IPS-18c (cell line): ENCODE data around the gene UBXN1.
"Not testable (repeated sequence)": the region's sequence is repeated elsewhere in the genome, so short reads cannot be mapped to it uniquely, and the experiment has no call there.

Experiments used
- H3K4me3 ChIP-seq: 2 replicates; pipeline ENCODE4 v1.7.0; 2013; ENCODE audit warnings: low read depth, mild to moderate bottlenecking, low read length, moderate library complexity; ENCODE audit not compliant: insufficient read depth
- H3K9me3 ChIP-seq: one replicate; pipeline ENCODE4 v1.6.1; 2013; ENCODE audit warnings: mild to moderate bottlenecking, low read length, moderate library complexity; ENCODE audit not compliant: control insufficient read depth, insufficient read depth

The UBXN1 gene

DNA sequence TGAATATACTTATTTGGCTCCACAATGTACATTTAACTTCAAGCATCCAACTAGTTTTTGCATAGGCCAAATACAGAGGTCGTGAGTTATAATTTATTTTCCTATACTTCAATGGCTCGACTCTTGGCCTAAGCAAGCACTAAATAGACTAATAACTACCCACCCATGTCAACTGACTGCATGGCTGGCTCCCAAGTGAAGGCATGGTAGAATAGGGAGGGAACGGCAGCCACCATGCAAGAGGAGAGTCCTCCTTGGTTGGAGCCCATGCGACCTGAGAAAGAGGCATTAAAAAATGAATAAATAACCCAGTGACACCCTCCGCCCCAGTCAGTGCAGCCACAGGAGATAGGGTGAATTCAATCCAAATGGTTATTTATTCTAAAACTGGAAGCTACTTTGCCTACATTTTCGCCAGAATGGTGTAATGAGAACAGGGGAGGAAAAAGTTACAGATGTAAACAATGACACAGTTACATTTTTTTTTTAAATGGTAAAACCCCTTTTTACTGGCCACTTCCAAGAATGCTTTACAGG is 33.5 kb upstream of the UBXN1 start:
- Histone ChIP-seq H3K4me3 (no peak overlapping the region), H3K9me3 (no peaks in the 10 kb centered on the region)

DNA sequence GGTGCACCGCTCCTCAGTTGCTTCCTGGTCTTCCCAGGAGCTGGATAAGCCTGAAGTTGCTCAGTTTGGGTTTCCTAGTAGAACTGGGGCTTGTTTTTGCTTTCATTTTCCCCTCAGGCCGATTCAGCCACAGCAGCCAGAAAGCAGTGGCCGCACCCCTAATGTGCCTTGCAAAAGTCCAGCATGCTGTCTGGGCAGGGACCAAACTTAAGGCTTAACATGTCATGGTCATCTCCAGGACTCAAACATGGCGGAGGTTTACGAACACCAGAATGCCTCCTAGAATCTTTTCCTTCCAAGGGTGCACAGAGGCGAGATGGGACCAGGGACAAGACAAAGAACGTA is 31.1 kb upstream of the UBXN1 start:
- no peaks in the 10 kb centered on the region for H3K9me3 ChIP-seq
- H3K4me3 ChIP-seq = peak overlapping the region; percentile 81

DNA sequence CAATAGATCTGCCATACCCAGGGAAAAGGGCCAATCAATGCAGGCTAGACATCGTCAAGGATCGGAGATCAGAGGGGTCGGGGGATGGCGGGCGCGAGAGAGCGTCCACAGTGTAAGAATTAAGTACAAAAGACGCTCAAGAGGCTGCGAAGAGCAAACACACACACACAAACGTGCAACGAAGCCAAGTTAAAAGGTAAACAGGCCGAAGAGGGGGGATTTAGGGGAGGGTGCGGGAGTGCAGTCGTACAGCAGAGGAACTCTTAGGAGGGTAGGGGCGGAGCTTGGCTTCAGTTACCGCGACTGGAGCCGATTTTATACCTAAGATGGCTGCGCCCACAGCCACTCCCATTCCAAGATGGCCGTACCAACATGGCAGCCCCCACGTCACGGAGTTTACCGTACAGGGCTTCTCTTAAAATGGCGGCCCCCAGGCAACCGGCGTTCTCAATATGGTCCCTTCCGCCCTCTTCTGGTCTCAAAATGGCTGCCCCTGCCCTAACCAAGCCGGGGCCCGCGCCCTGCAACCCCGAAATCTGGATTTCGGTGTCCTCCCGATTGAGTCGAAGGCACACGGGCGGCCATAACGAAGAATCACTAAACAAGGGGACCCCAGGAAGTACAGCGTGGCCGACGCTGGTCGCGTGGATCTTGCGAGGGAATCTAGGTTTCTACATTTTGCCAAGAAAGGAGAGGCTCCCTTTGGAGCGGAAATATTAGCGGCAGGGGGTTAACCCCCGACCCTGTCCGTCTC is 30.6 kb upstream of the UBXN1 start:
- H3K4me3 ChIP-seq = peak overlapping the region; percentile 81
- H3K9me3 ChIP-seq = no peaks in the 10 kb centered on the region

DNA sequence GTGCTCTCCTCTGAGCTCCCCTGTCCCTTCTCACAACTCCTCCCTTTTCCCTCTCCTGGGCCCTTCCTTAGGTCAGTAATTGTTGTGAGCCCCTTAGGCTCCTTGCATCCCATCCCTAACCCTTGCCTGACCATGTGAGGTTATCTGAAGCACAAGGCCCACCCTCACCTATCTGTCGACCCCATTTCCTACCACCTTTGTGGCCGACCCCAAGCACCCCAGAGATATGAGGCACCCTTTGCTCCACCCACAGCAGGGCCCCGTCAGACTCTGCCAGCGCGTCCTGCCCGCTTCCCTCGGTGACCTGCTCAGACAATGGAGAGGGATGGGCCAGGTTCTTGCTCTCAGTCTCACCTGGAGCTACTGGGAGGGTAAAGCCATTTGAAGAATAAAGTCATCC is 29.9 kb upstream of the UBXN1 start:
- Histone ChIP-seq H3K4me3 (peak overlapping the region; percentile 81), H3K9me3 (no peaks in the 10 kb centered on the region)

DNA sequence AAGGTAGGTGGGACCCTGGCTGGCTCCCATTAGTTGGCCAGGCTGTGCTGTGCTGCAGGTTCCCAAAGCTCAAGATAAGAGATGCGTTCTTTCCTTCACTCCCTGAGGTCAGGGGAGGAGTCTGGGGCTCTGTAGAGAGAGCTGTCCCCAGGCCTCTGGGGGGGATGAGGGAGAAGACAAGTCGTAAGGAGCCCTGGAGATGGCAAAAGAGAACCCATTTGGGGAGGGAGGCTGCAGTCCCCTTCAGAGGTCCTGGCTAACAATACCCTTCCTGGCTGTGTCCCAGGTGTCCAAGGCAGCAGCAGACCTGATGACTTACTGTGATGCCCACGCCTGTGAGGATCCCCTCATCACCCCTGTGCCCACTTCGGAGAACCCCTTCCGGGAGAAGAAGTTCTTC is 29.5 kb upstream of the UBXN1 start:
- H3K4me3 ChIP-seq = peak overlapping the region; percentile 81; the same call in 1 of the 2 replicates
- no peaks in the 10 kb centered on the region for H3K9me3 ChIP-seq

DNA sequence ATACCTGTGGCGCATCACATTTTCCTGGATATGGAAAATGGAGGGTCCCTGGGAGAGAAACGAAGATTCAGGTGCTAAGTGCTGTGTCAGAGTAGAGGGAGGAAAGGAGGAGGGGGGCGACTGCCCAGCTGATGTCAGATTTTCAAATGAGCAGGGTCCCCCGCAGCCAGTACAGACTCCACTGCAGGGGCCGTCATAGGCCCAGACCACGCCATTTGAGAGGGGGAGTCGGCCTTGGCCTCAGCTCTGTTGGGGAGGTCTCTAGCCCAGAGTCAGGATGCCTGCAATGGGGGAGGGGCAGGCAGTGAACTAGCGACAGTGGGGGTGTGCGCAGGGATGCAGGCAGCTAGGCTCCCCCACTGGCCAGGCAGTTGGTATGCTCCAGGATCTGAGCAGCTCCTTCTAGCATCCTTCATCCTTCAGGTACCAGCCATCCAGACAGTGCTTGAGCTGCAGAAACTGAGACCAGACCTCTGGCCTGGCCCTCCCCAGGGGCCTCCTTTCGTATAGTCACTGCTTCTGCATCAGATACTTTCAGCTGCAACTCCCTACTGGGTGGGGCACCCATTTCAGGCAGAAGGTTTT is 28.5 kb upstream of the UBXN1 start, which contains the start of the genes BSCL2 and GNG3:
Gene BSCL2 (minus strand): TSS at position 148 of the 585 bp plus-strand sequence. CDS start 229 bp downstream, outside the sequence.
Gene GNG3 (plus strand): TSS at position 400 of the 585 bp plus-strand sequence. CDS start 620 bp downstream, outside the sequence.
- H3K4me3 ChIP-seq = peak within 1 kb of the TSS; percentile 63
- no peaks in the 10 kb centered on the region for H3K9me3 ChIP-seq

DNA sequence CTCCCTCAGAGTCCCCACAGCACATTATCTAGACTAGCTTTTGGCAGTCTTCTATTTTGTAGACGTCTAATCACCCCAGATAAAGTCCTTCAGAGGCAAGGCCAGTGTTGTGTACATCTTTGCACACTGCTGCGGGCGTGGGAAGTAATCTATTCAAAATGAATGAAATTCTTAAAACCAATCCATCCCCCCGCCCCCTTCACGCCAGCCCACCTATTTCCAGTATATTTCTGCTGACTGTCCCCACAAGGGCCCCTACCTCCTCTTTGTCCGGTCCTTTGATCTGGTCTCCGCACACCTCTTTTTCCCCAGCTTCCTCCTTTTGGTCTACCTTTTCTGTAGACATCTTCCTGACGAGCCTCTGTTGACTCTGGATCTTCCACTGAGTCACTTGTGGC is 28.0 kb upstream of the UBXN1 start:
- Histone ChIP-seq H3K9me3 (no peaks in the 10 kb centered on the region), H3K4me3 (peak overlapping the region; percentile 63)

DNA sequence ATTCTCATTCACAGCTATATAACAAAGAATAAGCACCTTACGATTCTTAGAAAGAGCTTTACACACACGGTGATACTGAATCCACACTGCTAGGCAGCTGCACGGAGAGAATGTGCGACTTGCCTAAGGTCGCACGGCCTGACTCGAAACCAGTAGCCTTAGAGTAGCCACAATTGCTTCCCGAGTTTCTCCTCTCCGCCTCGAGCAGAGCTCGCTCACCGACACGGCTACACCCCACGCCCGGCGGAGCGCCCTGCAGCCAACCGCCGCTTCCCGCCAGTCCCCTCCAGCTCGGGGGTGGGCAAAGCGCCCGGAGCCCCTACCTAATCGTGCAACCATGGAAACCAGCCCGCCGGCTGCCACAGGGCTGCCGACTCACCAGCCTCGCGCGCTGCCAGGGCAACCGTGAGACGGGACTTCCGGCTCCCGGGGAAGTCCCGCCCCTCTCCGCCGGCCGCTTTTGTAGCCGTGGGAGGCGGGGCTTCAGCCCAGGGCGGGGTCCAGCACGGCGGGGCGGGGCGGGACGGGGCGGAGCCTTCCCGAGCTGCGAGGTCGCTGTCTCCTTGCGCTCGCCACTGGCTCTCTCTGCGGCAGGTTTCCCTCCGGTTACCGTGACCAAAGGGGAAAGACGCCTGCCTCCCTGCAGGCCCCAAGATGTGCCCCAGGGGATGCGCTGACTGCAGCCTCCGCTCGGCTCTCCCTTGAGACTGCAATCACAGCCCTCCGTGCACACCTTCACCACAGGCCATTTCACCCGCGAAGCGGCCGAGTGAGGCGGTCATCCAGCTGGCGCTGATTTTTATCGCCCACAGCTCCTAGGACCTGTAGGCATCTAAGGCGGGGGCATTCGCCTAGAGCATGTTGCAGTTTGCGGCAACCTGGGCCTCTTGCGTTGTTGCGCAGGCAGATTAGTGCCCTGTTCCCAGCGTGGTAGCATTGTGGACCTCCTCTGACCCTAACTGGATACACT is 27.3 kb upstream of the UBXN1 start:
- no peaks in the 10 kb centered on the region for H3K9me3 ChIP-seq
- H3K4me3 ChIP-seq = peak overlapping the region; percentile 63

DNA sequence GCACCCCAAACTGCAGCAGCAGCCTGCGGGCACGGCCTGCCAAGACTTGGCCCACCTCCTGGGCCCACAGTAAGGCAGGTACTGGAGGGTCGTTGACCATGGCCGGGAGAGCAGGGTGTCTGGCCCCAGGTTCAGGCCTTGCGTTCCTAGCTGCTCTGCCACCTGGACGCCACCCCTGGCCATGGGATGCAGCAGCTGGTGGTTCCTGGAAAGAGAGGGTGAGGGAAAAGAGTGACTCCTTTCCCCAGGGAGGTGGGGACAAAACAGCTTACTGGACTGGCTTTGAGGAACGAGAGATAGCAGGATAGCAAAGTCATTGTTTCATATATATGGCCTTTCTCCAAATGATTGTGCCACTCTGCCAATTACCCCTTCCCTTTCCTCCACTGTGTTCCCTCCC is 26.5 kb upstream of the UBXN1 start:
- H3K9me3 ChIP-seq = no peaks in the 10 kb centered on the region

DNA sequence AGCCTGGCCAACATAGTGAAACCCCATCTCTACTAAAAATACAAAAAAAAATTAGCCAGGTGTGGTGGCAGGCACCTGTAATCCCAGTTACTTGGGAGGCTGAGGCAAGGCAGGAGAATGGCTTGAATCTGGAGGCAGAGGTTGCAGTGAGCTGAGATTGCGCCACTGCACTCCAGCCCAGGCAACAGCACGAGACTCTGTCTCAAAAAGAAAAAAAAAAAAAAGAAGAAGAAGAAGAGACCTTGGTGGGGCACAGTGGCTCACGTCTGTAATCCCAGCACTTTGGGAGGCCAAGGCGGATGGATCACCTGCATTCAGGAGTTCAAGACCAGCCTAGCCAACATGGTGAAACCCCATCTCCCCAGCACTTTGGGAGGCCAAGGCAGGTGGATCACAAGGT is 25.0 kb upstream of the UBXN1 start:
- H3K9me3 ChIP-seq, H3K4me3 ChIP-seq: not testable (repeated sequence)

More for the DNA sequence above, 26.5 kb upstream of the UBXN1 start:
- H3K4me3 ChIP-seq = peak overlapping the region; percentile 63

DNA sequence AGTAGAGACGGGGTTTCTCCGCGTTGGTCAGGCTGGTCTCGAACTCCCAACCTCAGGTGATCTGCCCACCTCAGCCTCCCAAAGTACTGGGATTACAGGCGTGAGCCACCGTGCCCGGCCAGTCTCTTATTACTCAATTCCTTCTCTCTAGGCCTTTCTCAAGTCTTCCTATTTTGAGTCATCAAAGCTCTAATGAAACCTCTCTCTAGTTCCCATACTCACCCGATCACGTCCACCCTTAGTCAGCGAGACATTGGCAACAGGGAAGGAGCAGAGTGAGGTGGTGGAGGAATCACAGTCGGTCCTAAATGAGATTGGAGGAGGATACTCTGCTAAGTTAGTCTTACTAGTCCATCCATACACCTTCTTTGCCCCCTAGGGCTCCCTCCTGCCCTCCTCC is 23.4 kb upstream of the UBXN1 start:
- H3K9me3 ChIP-seq = no peaks in the 10 kb centered on the region
- no peak overlapping the region for H3K4me3 ChIP-seq

DNA sequence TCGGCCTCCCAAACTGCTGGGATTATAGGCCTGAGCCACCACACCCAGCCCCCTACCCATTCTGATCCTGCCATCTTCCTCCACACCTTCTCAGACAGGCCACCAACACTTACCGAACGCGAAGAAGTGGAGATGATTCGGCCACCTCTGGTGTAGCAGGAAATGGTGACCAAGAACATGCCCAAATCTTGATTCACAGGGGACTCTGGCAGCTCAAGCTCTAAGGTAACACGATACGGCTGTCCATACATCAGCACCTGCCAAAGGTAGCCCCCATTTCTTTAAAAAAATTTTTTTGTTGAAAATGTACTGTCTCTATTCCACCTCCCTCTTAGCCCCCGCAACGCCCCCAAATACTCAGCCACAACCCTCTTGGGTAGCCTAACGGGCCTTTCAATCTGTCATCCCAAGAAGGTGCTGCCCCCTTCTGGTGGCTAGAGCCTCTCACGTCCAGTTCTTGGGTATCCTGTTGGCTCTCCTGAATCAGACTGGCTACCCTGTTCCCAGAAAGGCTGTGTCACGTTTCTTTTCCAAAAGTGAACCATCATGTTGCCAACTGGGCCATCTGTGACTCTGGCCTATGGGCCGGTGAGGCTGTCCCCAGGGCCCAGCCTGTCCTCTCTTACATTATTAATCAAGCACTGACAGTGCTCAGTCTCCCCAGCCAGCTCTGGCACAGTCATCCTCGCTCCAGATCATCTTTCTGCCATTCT is 15.7 kb upstream of the UBXN1 start:
- H3K9me3 ChIP-seq = peaks cover 2% of the 10 kb centered on the region
- no peak overlapping the region for H3K4me3 ChIP-seq

DNA sequence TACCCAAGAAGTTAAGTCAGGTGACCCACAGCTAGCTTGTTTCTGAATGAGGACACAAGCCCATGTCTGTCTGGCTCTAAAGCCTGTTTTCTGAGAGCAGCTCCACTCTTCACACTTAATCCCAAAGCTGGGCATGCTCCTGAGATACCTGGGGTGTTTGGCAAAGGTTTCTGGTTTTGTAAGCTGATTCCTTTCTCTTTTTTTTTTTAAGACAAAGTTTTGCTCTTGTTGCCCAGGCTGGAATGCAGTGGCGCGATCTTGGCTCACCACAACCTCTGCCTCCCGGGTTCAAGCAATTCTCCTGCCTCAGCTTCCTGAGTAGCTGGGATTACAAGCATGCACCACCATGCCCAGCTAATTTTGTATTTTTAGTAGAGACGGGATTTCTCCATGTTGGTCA is 14.8 kb upstream of the UBXN1 start:
- not testable (repeated sequence) for H3K4me3 ChIP-seq, H3K9me3 ChIP-seq

DNA sequence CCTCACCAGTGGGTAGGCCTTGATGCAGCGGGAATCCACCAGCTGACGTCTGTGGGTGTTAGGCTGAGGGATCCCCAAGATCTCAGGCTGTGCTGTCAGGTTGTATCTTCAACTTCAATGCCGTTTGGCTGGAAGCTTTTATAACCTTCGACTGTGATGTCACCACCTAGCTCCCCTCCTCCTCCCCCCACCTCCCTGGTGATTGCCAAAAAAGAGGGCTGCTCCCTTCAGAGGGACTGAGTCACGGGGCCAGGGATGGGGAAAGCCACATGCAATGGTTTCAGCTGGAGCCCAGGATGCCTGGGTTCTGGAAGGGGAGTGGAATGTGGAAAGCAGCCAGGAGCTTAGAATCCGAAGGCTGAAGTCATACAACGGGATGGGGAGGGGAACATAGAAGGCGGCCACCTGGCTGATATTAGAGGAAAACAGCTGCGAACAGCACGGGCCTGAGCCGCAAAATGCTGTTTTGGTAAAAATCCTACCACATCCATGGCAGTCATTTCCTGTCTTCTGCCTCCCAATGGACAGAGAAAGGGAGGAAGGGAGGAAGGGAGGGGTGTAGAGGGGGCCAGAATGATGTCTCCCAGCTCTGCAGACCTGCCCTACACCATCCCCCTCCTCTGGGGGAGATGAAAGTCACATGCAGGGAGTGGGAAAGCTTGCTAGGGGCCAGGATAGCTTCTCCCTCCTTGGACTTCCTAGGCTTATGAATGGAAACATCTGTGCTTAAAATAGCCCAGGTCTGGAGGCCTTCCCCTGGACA is 10.7 kb upstream of the UBXN1 start, which contains the start of gene LRRN4CL:
Gene LRRN4CL (minus strand): TSS at position 110 of the 763 bp plus-strand sequence. CDS start 1,022 bp downstream, outside the sequence.
- H3K9me3 ChIP-seq = peaks cover 2% of the 10 kb centered on the region
- H3K4me3 ChIP-seq = no peak within 1 kb of the TSS; the same call in 1 of the 2 replicates

DNA sequence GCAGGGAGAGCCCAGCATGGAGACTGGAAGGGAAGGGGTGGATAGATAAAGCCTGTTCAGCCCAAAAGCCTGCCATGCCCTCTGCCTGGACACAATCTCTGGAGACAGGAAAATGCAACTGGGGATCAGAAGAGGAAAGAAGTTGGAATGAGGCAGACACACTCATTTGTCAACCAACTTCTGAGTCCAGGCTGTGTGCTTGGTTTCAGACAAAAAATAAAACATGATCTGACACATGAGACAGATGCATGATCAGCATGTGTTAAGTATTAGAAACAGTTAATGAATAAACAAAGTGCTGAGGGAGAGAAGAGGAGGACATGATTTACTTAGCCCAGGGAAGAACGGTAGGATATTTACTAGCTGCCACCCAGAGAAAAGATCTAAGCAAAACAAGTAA is 9.6 kb upstream of the UBXN1 start:
- Histone ChIP-seq H3K4me3 (no peak overlapping the region; the same call in 1 of the 2 replicates), H3K9me3 (no peaks in the 10 kb centered on the region)
